Measurements from ENCODE around the gene SCYGR7. TPM values are rescaled to one million over a fixed set of nuclear protein-coding genes. Genes with fewer than 3 reads are reported as not detected.
A peak's percentile ranks its signal among the peaks of the same experiment; 100 is the strongest.

Gene SCYGR7
- total and polyA plus RNA-seq, 2 of the 13 experiments (the other 11 are each of a cell fraction or from before 2014, with no cell fraction given): not detected

DNA sequence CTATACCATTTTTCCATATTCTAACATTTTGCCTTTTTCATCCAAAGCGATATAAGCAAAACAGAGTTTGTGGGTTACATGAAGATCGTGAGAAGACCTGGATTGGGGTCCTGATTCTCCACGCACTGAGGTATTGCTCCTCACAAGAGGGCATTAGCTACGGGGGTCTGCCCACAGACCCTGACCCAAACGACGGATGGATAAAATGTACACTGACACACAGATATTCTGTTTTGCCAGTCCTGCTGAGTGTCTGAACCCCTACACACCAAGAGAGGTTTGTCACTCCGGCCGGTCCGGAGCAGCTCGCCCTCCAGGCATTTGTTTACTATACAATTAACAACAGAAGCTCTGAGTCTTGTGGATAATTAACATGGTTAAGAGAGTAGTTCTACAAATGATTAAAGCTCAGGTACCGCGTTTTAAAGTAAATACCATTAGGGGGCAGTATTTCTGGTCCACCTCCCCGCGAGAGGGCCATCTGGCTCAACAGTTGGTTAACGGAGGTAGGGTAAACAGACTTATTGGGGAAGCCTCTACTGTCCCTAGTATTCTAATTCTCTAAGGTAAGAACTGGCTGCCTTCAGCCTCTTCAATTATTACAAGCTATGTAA lies 46.0 kb downstream of the SCYGR7 start (continued):
- TF ChIP-seq FOXA3 (CRISPR knock-in tag; IDR thresholded peaks at IDR 0.05): peak; percentile 66

DNA sequence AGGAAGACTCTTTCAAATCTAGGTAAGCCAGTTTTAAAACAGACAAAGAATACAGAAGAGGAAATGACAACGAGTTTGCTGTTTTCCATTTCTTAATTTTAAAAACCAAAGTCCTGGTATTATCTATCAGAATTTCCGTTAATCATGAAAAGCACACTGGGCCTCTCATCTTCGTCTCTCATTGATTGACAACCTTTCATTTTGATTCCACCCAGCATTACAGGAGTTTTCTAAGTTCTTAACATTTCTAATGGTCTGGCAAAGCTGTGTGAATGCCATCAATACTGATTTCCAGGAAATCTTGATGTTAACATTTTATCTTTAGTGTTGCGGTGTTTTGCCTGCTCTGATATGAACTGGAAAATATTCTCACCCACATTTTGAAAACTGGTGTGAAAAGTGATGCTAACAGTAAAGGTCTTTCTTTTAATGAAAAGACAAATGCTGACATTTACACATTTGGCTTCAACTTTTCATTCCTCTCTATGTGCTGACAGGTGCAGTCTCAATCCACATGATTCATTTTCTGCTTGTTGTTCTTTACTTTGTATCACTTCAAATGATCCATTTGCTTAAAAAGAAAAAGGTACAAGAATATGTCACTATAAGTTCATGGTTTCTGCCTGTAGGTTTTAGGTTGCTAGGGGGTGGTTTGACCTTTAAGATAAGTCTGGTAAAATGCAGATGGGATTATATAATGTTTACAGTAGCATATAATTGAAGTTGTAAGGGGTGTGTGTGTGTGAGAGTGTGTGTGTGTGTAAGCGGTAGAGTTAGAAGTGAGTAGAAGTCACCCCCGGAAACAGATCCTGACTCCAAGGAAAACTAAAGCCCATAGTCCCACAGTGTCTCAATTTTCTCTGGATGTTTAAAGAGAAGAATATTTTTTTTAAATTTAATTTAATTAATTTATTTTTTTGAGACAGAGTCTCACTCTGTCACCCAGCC lies 47.0 kb downstream of the SCYGR7 start:
- no peak overlapping the region for H3K9ac ChIP-seq (ENCODE audit: insufficient read depth, low read depth, low read length)
- H3K36me3 ChIP-seq (replicated peaks in 1 of 2; ENCODE audit: control insufficient read depth in 1 of 2, insufficient read depth in 2 of 2, low read length in 2 of 2): no peaks in the 10 kb centered on the region
- TF ChIP-seq ZNF709 (CRISPR knock-in tag; IDR thresholded peaks at IDR 0.05): no peak
- no peak for TF ChIP-seq AKAP8 (CRISPR knock-in tag; IDR thresholded peaks at IDR 0.05)
- TF ChIP-seq, protein P1, sequence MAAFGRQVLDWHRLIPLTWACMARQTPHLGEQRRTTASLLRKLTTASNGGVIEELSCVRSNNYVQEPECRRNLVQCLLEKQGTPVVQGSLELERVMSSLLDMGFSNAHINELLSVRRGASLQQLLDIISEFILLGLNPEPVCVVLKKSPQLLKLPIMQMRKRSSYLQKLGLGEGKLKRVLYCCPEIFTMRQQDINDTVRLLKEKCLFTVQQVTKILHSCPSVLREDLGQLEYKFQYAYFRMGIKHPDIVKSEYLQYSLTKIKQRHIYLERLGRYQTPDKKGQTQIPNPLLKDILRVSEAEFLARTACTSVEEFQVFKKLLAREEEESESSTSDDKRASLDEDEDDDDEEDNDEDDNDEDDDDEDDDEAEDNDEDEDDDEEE (CRISPR knock-in tag; IDR thresholded peaks at IDR 0.05): no peak
- TF ChIP-seq MAFF (IDR thresholded peaks at IDR 0.05; ENCODE audit: low read depth, low read length): 0 out of 2 replicates have a peak, but pooled peaks have one; percentile 28
- TF ChIP-seq, protein P2, sequence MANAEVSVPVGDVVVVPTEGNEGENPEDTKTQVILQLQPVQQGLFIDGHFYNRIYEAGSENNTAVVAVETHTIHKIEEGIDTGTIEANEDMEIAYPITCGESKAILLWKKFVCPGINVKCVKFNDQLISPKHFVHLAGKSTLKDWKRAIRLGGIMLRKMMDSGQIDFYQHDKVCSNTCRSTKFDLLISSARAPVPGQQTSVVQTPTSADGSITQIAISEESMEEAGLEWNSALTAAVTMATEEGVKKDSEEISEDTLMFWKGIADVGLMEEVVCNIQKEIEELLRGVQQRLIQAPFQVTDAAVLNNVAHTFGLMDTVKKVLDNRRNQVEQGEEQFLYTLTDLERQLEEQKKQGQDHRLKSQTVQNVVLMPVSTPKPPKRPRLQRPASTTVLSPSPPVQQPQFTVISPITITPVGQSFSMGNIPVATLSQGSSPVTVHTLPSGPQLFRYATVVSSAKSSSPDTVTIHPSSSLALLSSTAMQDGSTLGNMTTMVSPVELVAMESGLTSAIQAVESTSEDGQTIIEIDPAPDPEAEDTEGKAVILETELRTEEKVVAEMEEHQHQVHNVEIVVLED (CRISPR knock-in tag; IDR thresholded peaks at IDR 0.05; ENCODE audit: borderline replicate concordance): no peak
- peak in 1 of 2 experiments; percentile 48; a peak in 2 of 4 replicates for TF ChIP-seq MAFK (conservative IDR thresholded peaks at IDR 0.05 in 1 of 2, IDR thresholded peaks at IDR 0.05 in 1 of 2; ENCODE audit: low read length in 2 of 2)
- TF ChIP-seq ELF1 (CRISPR knock-in tag; IDR thresholded peaks at IDR 0.05): no peak
- no peak for TF ChIP-seq HOXA5 (CRISPR knock-in tag; IDR thresholded peaks at IDR 0.05)
- 71% methylated on average over 6 of the region's 6 CpGs for WGBS (ENCODE audit: low lambda C conversion rate)
- ChIA-PET CTCF (ENCODE audit: low intra/inter-chr PET ratio, low total read pairs) (interaction anchor here (1.0 to 3.1 kb wide), 4 partner anchors 87 to 883 kb away, joined by 3 to 17 read pairs (median 10); no protein-coding TSS in a partner anchor), POLR2A (interaction anchor here (1.4 kb wide), 1 partner anchor 42 kb away, joined by 4 read pairs; no protein-coding TSS in a partner anchor)
- ATAC-seq: no peak
- H3K27me3 ChIP-seq (ENCODE audit: control insufficient read depth in 1 of 2, insufficient read depth in 2 of 2, low read length in 2 of 2): peaks cover 0 to 2% of the 10 kb centered on the region in 2 experiments; a peak in 1 of 5 replicates
- no peak overlapping the region for H3K27ac ChIP-seq (ENCODE audit: extremely low read length, insufficient read depth, low read length)
- intact Hi-C loops (cut with micrococcal nuclease; ENCODE audit: unreplicated experiment): loop anchor here (1.0 kb wide), 3 partner anchors 38 to 109 kb away; partner anchors contain the start of gene CCL20
- H2AFZ ChIP-seq (ENCODE audit: low read length): no peak overlapping the region
- no peaks in the 10 kb centered on the region for H3K79me2 ChIP-seq (ENCODE audit: insufficient read depth, low read length)
- H3K9me3 ChIP-seq (ENCODE audit: low read length): no peaks in the 10 kb centered on the region
- H4K20me1 ChIP-seq (ENCODE audit: insufficient read depth, low read length): no peaks in the 10 kb centered on the region
- H3K4me3 ChIP-seq (replicated peaks in 1 of 3; ENCODE audit: insufficient read depth in 1 of 3, low read depth in 2 of 3, low read length in 3 of 3): no peak overlapping the region
- H3K4me2 ChIP-seq (ENCODE audit: low read depth, low read length): no peak overlapping the region
- BruUV-seq (replicated peaks): no TSS peak
- in situ Hi-C loops (cut with HindIII; ENCODE audit: extremely low pct_ligation_motif_present, low pct_unique_long_range_greater_than_20kb): no loop called here
- FAIRE-seq: no peak
- no peak for DNase-seq (ENCODE audit: low spot score)
- H3K4me1 ChIP-seq (ENCODE audit: insufficient read depth, low read length): peaks cover 51% of the 10 kb centered on the region
